SJSA1 (cell line): ENCODE results near the gene TEX48. TPM values are rescaled to one million over a fixed set of nuclear protein-coding genes. Genes with fewer than 3 reads are reported as not detected.
A peak's percentile ranks its signal among the peaks of the same experiment; 100 is the strongest.

ENCODE experiments used
- DNase-seq, 2 experiments: peaks; one replicate each; pipeline ENCODE4 v3.0.0-alpha.2; 2015 to 2020; ENCODE audit warnings: low spot score in 2 of 2, low read depth in 1 of 2
- H3K27ac ChIP-seq: fragments of 250-450 bp; sonication (Bioruptor Pico); 2 replicates; pipeline ENCODE4 v1.5.1; 2020; ENCODE audit warnings: mild to moderate bottlenecking, moderate library complexity
- H3K27me3 ChIP-seq: fragments of 250-450 bp; sonication (Bioruptor Pico); replicated peaks from 2 replicates; pipeline ENCODE4 v1.5.1; 2020; ENCODE audit warnings: mild to moderate bottlenecking, moderate library complexity
- H3K36me3 ChIP-seq: fragments of 250-450 bp; sonication (Bioruptor Pico); 2 replicates; pipeline ENCODE4 v1.5.1; 2020; ENCODE audit warnings: mild to moderate bottlenecking
- H3K4me1 ChIP-seq: fragments of 250-450 bp; sonication (Bioruptor Pico); replicated peaks from 2 replicates; pipeline ENCODE4 v1.6.1; 2021; ENCODE audit warnings: mild to moderate bottlenecking
- H3K4me3 ChIP-seq: fragments of 250-450 bp; sonication (Bioruptor Pico); 2 replicates; pipeline ENCODE4 v1.5.1; 2020; ENCODE audit warnings: mild to moderate bottlenecking
- H3K9me3 ChIP-seq: fragments of 250-450 bp; sonication (Bioruptor Pico); replicated peaks from 2 replicates; pipeline ENCODE4 v1.5.1; 2020; ENCODE audit warnings: mild to moderate bottlenecking
- total RNA-seq: library from RNA; depleted of rRNA; stranded (reverse); fragments of >200 nt; shearing (Covaris generic); gene quantifications from 2 replicates; pipeline ENCODE4 v1.2.3, GENCODE V29; 2014; rRNA removed

TEX48 gene, protein sequence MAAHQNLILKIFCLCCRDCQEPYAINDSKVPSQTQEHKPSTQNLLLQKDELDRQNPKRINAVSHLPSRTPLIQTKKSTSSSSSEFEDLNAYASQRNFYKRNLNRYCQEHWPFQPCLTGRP
- not detected in 2 replicates for total RNA-seq

DNA sequence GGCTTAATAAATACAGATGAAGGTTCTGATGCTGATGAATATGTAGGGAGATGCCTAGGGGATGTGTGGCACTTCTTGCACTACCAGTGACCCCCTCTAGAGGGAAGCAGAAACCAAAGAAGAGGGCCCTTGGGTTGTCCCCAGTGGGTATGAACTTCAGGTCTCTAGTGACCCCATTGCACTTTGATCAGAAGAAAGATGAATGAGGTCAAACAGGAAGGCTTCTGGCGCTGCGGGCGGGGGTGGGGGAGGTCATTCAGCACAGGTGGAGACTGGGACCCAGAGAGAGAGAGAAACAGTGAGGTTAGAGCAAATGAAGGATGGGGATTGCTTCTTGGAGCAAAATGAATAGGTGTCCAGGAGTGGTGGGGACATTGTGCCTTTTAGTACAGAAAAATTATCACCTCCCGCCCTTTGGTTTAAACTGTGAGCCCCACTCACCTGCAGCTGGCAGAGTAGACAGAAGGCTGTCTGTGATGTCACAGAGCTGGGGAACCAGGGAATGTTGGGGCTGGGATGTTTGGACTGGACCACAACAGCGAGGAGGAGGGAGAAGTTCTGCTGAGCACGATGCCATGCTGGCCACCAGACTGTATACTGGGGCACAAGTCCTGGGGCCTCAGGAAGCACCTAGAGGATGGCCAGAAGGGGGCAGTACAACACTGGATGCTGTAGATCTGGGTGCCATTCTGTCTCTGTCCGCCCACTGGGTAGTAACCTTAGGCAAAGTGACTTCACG lies at the start of gene TEX48:
Gene TEX48, minus strand, starts transcription at position 599 of the 739 bp plus-strand sequence. CDS start 10,469 bp downstream, outside the sequence.
- peak; percentile 50 to 65 for DNase-seq
- no peaks in the 10 kb centered on the region for H3K27me3 ChIP-seq
- H3K4me3 ChIP-seq: no peak within 1 kb of the TSS
- H3K4me1 ChIP-seq: peaks cover 23% of the 10 kb centered on the region
- H3K9me3 ChIP-seq: no peaks in the 10 kb centered on the region
- no peaks in the 10 kb centered on the region for H3K36me3 ChIP-seq
- no peak within 1 kb of the TSS for H3K27ac ChIP-seq

DNA sequence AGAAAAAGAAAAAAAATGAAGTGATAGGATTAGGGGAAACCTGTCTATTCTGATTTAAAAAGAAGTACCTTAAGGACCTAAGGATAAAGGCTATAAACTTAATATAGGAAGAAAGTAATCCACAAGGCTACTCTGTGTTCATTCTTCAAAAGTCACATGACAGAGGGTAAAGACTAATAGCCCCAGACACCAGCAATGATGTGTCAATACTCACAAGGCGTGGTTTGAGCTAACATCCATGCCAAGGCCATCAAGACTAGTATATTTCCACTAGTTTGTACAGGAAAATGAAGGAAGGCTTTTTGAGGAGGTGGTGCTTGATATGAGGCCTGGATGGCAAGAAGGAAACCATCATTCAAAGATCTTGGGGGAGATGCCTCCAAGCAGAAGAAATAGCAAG lies 49.7 kb upstream of the TEX48 start:
- Histone ChIP-seq H3K27ac (no peak overlapping the region), H3K4me1 (peaks cover 12% of the 10 kb centered on the region; the same call in 1 of the 2 replicates), H3K9me3 (no peaks in the 10 kb centered on the region), H3K4me3 (no peak overlapping the region), H3K27me3 (no peaks in the 10 kb centered on the region), H3K36me3 (no peaks in the 10 kb centered on the region)
- no peak for DNase-seq

DNA sequence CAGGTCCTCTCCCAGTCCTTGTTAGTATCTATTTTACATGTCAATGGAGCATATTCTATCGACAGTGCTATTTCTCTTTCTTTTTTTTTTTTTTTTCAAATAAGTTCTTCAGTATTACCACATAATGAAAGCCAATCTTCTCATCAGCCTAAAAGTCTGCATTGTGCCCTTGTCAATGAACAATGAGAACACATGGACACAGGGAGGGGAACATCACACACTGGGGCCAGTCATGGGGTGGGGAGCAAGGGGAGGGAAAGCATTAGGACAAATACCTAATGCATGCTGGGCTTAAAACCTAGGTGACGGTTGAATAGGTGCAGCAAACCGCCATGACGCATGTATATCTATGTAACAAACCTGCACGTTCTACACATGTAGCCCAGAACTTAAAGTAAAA lies 47.7 kb upstream of the TEX48 start:
- H3K4me3 ChIP-seq: no peak overlapping the region
- H3K27me3 ChIP-seq: no peaks in the 10 kb centered on the region
- H3K4me1 ChIP-seq: peaks cover 13% of the 10 kb centered on the region
- H3K36me3 ChIP-seq: no peaks in the 10 kb centered on the region
- no peak overlapping the region for H3K27ac ChIP-seq
- H3K9me3 ChIP-seq: no peaks in the 10 kb centered on the region
- no peak for DNase-seq

DNA sequence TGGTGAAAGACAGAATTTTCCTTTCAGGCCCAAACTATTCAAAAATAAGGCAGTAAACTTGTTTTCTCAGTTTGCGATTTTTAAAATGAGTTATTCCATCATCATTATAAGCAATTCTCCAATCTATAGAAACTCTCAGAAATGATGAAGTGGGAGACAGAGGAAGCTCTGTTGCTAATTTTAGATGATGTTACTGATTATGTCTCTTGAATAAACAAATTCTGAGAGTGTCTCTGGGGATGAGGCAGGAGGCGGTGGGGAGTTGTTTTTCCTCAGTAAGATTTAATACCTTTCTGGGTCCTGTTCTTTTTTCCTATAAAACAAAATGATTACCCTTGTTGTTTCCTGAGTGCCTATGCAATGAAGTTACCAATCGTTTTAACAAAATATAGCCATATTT lies 43.9 kb upstream of the TEX48 start:
- DNase-seq: no peak
- Histone ChIP-seq H3K9me3 (no peaks in the 10 kb centered on the region), H3K4me3 (no peak overlapping the region), H3K27ac (no peak overlapping the region), H3K27me3 (no peaks in the 10 kb centered on the region), H3K4me1 (peaks cover 24% of the 10 kb centered on the region), H3K36me3 (no peaks in the 10 kb centered on the region)

DNA sequence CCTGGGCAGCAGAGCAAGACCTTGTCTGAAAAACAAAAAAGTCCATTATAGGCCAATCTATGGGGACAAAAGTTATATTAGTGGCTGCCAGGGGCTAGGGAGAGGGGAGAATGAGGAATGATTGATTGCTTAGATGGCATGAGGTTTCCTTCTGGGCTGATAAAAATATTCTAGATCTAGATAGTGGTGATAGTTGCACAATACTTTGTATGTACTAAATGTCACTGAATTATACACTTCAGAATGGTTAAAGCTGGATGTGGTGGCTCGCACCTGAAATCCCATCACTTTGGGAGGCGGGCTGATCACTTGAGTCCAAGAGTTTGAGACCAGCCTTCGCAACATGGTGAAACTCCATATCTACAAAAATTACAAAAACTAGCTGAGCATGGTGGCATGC lies 42.8 kb upstream of the TEX48 start:
- peaks cover 24% of the 10 kb centered on the region for H3K4me1 ChIP-seq
- no peaks in the 10 kb centered on the region for H3K27me3 ChIP-seq
- H3K4me3 ChIP-seq: no peak overlapping the region
- DNase-seq: no peak
- H3K9me3 ChIP-seq: no peaks in the 10 kb centered on the region
- no peaks in the 10 kb centered on the region for H3K36me3 ChIP-seq
- H3K27ac ChIP-seq: no peak overlapping the region

DNA sequence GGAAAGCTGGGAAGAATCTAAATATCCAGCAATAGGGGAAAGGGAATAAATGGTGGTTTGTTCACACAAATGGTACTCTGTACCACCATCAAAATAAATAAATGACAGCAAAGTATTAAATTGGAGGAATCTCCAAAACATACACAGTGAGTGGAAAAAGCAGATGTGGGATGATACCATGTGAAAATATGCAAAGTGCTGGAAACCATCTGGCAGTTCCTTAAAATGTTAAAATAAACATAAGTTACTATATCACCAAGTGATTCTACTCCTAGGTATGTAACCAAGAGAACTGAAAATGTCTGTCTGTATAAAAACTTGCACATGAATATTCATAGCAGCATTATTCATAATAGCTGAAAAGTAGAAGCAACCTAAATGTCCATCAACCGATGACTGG lies 41.9 kb upstream of the TEX48 start:
- Histone ChIP-seq H3K27ac (no peak overlapping the region), H3K4me1 (peaks cover 24% of the 10 kb centered on the region)

DNA sequence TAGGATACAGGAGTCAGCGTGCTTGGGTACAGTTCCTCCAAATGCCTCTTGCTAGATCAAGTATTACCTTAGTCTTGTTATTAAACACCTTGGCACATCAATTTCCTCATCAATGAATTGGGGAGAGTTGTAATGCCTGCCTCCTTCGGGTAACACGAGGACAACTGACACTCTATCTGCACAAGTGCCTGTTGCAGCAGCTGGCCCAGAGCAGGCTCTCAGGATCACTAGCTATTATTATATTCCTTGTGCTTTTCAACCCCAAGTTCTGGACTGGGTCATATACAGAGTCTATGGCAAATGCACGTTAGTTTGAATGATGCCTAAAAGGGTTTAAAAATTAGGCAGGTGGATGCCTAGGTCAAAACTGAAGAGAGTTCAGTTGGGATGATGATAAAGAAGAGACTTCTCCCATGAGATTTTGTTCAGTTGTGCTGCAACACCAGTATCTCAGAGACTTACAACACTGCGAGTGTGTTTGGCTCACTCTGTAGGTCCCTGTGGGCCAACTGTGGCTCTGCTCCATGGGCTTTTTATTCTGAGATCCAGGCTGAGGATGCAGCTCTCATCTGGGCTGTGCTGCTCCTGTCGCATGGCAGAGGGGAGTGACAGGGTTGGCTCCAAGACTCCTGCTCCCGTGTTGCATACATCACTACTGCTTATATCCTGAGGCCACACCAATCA lies 41.1 kb upstream of the TEX48 start:
- Histone ChIP-seq H3K9me3 (no peaks in the 10 kb centered on the region), H3K27me3 (no peaks in the 10 kb centered on the region), H3K4me3 (no peak overlapping the region), H3K4me1 (peaks cover 24% of the 10 kb centered on the region), H3K36me3 (no peaks in the 10 kb centered on the region), H3K27ac (no peak overlapping the region)
- no peak for DNase-seq

More for the DNA sequence above, 41.9 kb upstream of the TEX48 start:
- Histone ChIP-seq H3K9me3 (no peaks in the 10 kb centered on the region), H3K27me3 (no peaks in the 10 kb centered on the region), H3K4me3 (no peak overlapping the region), H3K36me3 (no peaks in the 10 kb centered on the region)
- DNase-seq: peak in 1 of 2 experiments; percentile 54

DNA sequence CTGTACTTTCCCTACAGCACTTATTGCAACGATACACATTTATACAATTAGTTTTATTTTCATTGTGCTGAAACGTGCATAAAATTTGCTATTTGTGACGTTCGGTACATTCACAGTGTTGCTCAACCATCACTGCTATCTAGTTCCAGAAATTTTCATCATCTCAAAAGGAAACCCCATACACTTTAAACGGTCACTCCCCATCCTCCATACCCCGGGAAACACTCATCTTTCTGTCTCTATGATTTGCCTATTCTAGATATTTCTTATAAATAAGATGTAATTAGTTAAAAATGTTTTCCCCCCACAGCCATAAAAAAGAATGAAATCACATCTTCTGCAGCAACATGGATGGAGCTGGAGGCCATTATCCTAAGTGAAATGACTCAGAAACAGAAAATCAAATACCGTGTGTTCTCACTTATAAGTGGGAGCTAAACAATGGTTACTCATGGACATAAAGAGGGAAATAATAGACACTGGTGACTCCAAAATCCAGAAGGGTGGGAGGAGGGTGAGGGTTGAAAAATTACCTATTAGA lies 40.2 kb upstream of the TEX48 start:
- Histone ChIP-seq H3K36me3 (no peaks in the 10 kb centered on the region), H3K4me1 (peaks cover 24% of the 10 kb centered on the region), H3K27ac (no peak overlapping the region), H3K9me3 (no peaks in the 10 kb centered on the region), H3K4me3 (no peak overlapping the region), H3K27me3 (no peaks in the 10 kb centered on the region)
- no peak for DNase-seq

DNA sequence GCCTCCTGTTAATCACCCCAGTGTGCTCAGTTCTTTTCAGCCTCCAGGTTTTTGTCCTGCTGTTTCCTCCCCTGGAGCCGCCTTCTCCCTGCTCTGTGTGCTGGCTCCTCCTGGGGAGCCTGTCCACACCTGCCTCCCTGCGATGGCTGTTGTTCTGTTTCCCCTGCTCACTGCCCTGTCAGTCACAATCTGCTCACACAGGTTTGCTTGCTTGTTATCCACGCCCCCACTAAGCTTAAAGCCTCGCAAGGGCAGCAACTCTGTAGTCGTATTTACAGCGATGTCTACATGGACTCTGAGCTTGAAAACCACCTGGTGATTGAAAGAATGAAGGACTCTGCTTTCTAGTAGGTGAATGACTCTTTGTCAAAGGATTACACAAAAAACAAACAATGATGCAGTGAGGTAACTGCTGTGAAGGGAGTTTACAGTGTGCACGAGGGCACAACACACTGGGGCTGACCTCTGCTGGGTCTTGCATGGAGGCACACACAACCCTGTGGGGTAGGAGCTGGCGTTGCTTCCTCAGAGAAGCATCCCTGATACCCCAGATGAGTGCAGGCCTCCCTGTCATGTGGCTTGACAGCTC lies 39.6 kb upstream of the TEX48 start:
- no peaks in the 10 kb centered on the region for H3K27me3 ChIP-seq
- H3K36me3 ChIP-seq: no peaks in the 10 kb centered on the region
- H3K27ac ChIP-seq: no peak overlapping the region
- peaks cover 24% of the 10 kb centered on the region for H3K4me1 ChIP-seq
- H3K9me3 ChIP-seq: no peaks in the 10 kb centered on the region
- H3K4me3 ChIP-seq: no peak overlapping the region
- no peak for DNase-seq

DNA sequence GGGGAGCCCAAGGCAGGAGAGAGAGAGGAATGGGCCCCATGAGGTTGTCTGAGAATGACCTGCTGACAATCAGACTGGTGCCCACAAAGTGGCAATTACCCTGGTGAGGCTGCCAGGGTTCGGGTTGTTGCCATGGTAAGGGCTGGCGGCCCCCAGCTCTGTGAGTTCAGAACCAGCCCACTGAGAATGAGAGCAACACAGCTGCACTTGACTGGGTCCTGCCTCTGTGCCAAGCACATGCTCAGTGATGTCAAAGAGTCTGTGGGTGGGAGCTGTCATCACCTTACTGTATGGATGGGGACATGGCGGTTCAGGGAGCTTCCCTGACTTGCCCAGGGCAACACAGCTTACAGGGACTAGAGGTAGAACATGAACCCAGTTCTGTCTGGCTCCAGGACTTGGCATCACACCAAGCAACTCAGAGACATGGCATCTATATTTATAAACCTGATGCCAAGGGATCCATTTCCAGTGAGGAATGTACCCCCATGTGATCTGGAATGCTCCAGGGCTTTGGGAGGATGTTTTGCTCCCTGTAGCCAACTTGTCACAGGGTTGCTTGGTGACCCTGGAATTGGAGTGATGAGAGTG lies 38.2 kb upstream of the TEX48 start:
- no peaks in the 10 kb centered on the region for H3K9me3 ChIP-seq
- H3K36me3 ChIP-seq: no peaks in the 10 kb centered on the region
- H3K27me3 ChIP-seq: no peaks in the 10 kb centered on the region
- no peak overlapping the region for H3K27ac ChIP-seq
- no peak overlapping the region for H3K4me3 ChIP-seq
- DNase-seq: no peak
- H3K4me1 ChIP-seq: peaks cover 20% of the 10 kb centered on the region

DNA sequence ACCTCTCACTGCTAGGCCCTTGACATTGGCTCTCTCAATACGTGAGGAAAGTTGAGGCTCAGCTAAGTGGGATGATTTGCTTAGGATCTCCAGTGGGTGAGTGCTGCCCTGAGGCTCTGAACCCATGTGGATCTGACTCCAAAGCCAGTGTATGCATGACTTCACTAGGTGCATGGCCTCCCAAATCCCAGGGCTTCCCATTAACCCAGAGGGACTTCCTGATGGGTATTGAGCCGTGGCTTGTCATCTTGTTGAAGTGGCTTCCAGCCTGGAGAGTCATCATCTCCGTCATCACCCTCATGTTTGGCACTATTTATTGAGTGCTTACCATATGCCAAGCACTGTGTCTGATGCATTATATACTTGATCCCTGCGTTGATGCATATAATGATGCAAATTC lies 37.3 kb upstream of the TEX48 start:
- H3K9me3 ChIP-seq: no peaks in the 10 kb centered on the region
- H3K27ac ChIP-seq: no peak overlapping the region
- H3K4me1 ChIP-seq: peaks cover 20% of the 10 kb centered on the region
- no peaks in the 10 kb centered on the region for H3K27me3 ChIP-seq
- DNase-seq: no peak
- no peaks in the 10 kb centered on the region for H3K36me3 ChIP-seq
- H3K4me3 ChIP-seq: no peak overlapping the region

DNA sequence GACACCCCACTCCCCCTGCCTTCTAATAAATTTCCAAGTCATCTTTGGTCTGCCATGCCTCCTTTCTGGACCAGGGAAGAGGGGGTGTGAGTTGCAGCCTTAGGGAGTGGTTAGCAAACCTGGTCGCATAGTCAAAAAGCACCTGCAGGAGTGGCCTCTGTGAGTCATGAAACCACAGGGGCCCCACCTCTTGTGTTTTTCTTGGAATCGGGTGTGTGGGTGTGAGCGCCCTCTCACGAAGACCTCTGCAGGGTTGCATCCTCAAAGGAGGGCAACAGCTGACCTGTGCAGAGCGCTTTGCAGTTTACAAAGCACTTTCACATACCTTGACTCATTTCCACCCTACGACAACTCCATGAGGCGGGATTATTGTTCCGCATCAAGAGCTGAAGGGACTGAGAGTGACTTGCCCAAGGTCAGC lies 36.8 kb upstream of the TEX48 start:
- Histone ChIP-seq H3K27me3 (no peaks in the 10 kb centered on the region), H3K27ac (no peak overlapping the region), H3K9me3 (no peaks in the 10 kb centered on the region), H3K4me1 (peaks cover 20% of the 10 kb centered on the region), H3K36me3 (no peaks in the 10 kb centered on the region), H3K4me3 (no peak overlapping the region)
- no peak for DNase-seq

DNA sequence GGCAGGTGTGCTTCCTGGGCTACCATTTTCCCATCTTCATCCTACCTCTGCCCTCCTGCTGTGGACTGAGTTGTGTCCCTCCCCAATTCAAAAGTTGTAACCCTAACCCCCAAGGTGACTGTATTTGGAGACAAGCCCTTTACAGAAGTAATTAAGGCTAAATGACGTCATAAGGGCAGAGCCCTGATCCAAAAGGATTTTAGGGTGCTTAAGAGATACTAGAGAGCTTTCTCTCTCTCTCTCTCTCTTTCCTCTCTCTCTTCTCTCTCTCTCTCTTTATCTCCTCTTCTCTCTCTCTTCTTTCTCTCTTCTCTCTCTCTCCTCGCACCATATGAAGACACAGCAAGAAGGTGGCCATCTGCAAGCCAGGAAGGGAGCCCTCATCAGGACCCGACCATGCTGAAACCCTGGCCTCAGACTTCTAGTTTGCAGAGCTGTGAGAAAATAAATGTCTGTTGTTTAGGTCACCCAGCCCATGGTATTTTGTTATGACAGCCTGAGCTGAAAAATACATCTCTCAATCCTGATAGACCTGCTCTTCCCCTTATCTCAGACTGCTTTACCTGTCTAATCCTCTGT lies 36.0 kb upstream of the TEX48 start:
- no peak for DNase-seq
- Histone ChIP-seq H3K36me3 (no peaks in the 10 kb centered on the region), H3K27me3 (no peaks in the 10 kb centered on the region), H3K4me3 (no peak overlapping the region), H3K9me3 (no peaks in the 10 kb centered on the region), H3K4me1 (peaks cover 14% of the 10 kb centered on the region), H3K27ac (no peak overlapping the region)
